GM12892 (cell line): Measurements from ENCODE around the gene CACNA2D4.

ENCODE experiments used
- POLR2A ChIP-seq: IDR thresholded peaks from 2 replicates; pipeline ENCODE4 v1.6.1; 2011; ENCODE audit warnings: low read depth, low read length, control low read depth
- POLR2AphosphoS5 ChIP-seq: IDR thresholded peaks from 2 replicates; pipeline ENCODE4 v1.6.1; 2011; ENCODE audit warnings: low read depth, low read length, control low read depth
- TAF1 ChIP-seq: IDR thresholded peaks from 2 replicates; pipeline ENCODE4 v1.6.1; 2011; ENCODE audit warnings: low read depth, mild to moderate bottlenecking, control low read depth, low read length, borderline replicate concordance

- TF ChIP-seq POLR2A, result no peak
- no peak for TF ChIP-seq POLR2AphosphoS5
- TF ChIP-seq TAF1, result no peak
Measured at GRCh38 chr12:1749019-1749418, 169.4 kb downstream of the CACNA2D4 start.
